B cell (primary cell): ENCODE measurements around the gene SPAG5. TPM values are rescaled to one million over a fixed set of nuclear protein-coding genes. Genes with fewer than 3 reads are reported as not detected.

Experiments
- ATAC-seq: fragments of 200-7000 bp; cut with Tn5 transposase; one replicate; pipeline ENCODE4 v1.10.0; 2021; ENCODE audit warnings: low read depth, mild to moderate bottlenecking, moderate number of reproducible peaks, moderate library complexity
- CTCF ChIA-PET: fragments of 350-600 bp; sonication (Branson Sonifier 250); formaldehyde crosslinking; loops from one replicate; lab custom pipeline; 2021; ENCODE audit warnings: antibody characterized with exemption, inconsistent platforms; lab: Charles Lee
- POLR2A ChIA-PET: fragments of 350-600 bp; sonication (Branson Sonifier 250); formaldehyde crosslinking; loops from one replicate; lab custom pipeline; 2021; ENCODE audit warnings: antibody characterized with exemption; lab: Charles Lee
- DNase-seq: peaks from one replicate; pipeline ENCODE4 v3.0.0; 2013
- H2AFZ ChIP-seq: 2 replicates; pipeline ENCODE4 v1.6.1; 2012; ENCODE audit warnings: mild to moderate bottlenecking, low read depth, low read length; ENCODE audit not compliant: insufficient read depth, poor library complexity, severe bottlenecking
- H3K27ac ChIP-seq, 2 donors: 1 replicate in 1 of 2; 2 replicates in 1 of 2; pipeline ENCODE4 v1.5.1; 2012 to 2013; ENCODE audit warnings: low read length in 2 of 2, mild to moderate bottlenecking in 2 of 2, moderate library complexity in 1 of 2
- H3K27me3 ChIP-seq, 4 experiments: fragments of 200-600 bp in 1 of 4; sonication (generic) in 1 of 4; replicated peaks in 1 of 4; 1 replicate in 2 of 4; 2 replicates in 2 of 4; pipeline versions ENCODE4 v1.6.1 to v1.7.0; 2013 to 2016; ENCODE audit warnings: low read length in 3 of 4, mild to moderate bottlenecking in 2 of 4, mixed read lengths in 1 of 4, moderate library complexity in 1 of 4; ENCODE audit not compliant: insufficient read depth in 4 of 4, control insufficient read depth in 3 of 4; ENCODE audit errors: control extremely low read depth in 1 of 4
- H3K36me3 ChIP-seq, 2 experiments: replicated peaks in 1 of 2; 1 replicate in 1 of 2; 2 replicates in 1 of 2; pipeline versions ENCODE4 v1.6.1 to v1.7.1; 2013; ENCODE audit warnings: low read length in 1 of 2; ENCODE audit not compliant: insufficient read depth in 2 of 2, control insufficient read depth in 1 of 2; ENCODE audit errors: control extremely low read depth in 1 of 2, extremely low read depth in 1 of 2
- H3K4me1 ChIP-seq, 2 donors: fragments of 200-600 bp in 1 of 2; sonication (generic) in 1 of 2; 1 replicate in 1 of 2; 2 replicates in 1 of 2; pipeline versions ENCODE4 v1.5.1 to v1.6.1; 2013 to 2017; ENCODE audit warnings: low read length in 2 of 2; ENCODE audit not compliant: control insufficient read depth in 2 of 2, insufficient read depth in 2 of 2
- H3K4me2 ChIP-seq: replicated peaks from 2 replicates; pipeline ENCODE3; 2012; ENCODE audit warnings: mild to moderate bottlenecking, low read depth, low read length; ENCODE audit not compliant: poor library complexity, severe bottlenecking
- H3K4me3 ChIP-seq, 5 experiments: fragments of 200-600 bp in 1 of 5; sonication (generic) in 1 of 5; 1 replicate in 3 of 5; 2 replicates in 2 of 5; pipeline versions ENCODE4 v1.5.1 to v1.7.0; 2011 to 2016; ENCODE audit warnings: low read length in 4 of 5, mild to moderate bottlenecking in 4 of 5, low read depth in 2 of 5, control low read depth in 1 of 5, moderate library complexity in 1 of 5; ENCODE audit not compliant: insufficient read depth in 1 of 5; ENCODE audit errors: control extremely low read depth in 1 of 5, extremely low read depth in 1 of 5
- H3K79me2 ChIP-seq: fragments of 200-600 bp; sonication (generic); one replicate; pipeline ENCODE4 v1.6.0; 2016; ENCODE audit warnings: low read length; ENCODE audit not compliant: control insufficient read depth, insufficient read depth
- H3K9ac ChIP-seq: fragments of 200-600 bp; sonication (generic); 2 replicates; pipeline ENCODE4 v1.6.1; 2017; ENCODE audit warnings: mild to moderate bottlenecking, low read length, moderate library complexity
- H3K9me3 ChIP-seq, 3 donors: one replicate each; pipeline versions ENCODE4 v1.6.1 to v1.7.1; 2013; ENCODE audit warnings: low read length in 2 of 3; ENCODE audit not compliant: control insufficient read depth in 2 of 3, insufficient read depth in 1 of 3; ENCODE audit errors: control extremely low read depth in 1 of 3
- H4K20me1 ChIP-seq: 2 replicates; pipeline ENCODE4 v1.6.0; 2012; ENCODE audit warnings: mild to moderate bottlenecking, low read length; ENCODE audit not compliant: insufficient read depth, control insufficient read depth, poor library complexity, severe bottlenecking
- H3K27ac Mint-ChIP-seq: one replicate; pipeline ENCODE4 v1.8.0; 2021; ENCODE audit warnings: mixed read lengths
- H3K27me3 Mint-ChIP-seq: one replicate; pipeline ENCODE4 v1.8.0; 2021; ENCODE audit warnings: mixed read lengths
- H3K4me1 Mint-ChIP-seq: one replicate; pipeline ENCODE4 v1.8.0; 2021; ENCODE audit warnings: mixed read lengths
- H3K4me3 Mint-ChIP-seq: one replicate; pipeline ENCODE4 v1.8.0; 2021; ENCODE audit warnings: mixed read lengths
- H3K9me3 Mint-ChIP-seq: one replicate; pipeline ENCODE4 v1.8.0; 2022; ENCODE audit warnings: mixed read lengths; ENCODE audit not compliant: insufficient read depth
- EZH2 ChIP-seq: IDR thresholded peaks from 2 replicates; pipeline ENCODE4 v1.6.1; 2012; ENCODE audit warnings: borderline replicate concordance, low read depth, mild to moderate bottlenecking, moderate library complexity, low read length; ENCODE audit not compliant: insufficient read depth, poor library complexity, severe bottlenecking
- WGBS: methylation state at CpG from one replicate; pipeline ENCODE4 v1.1.5; 2013; ENCODE audit warnings: missing lambda C conversion rate; ENCODE audit not compliant: insufficient coverage; 5-methylcytosine and 5-hydroxymethylcytosine counted together
- intact Hi-C: fragments of 100-400 bp; cut with micrococcal nuclease; formaldehyde crosslinking; loops from one replicate; pipeline ENCODE4 v1.10.0; 2022
- polyA plus RNA-seq: library from polyadenylated mRNA; depleted of rRNA; stranded (reverse); fragments of >200 nt; gene quantifications from 2 replicates; pipeline ENCODE4 v1.2.3, GENCODE V29; 2012
- total RNA-seq, 2 donors: library from RNA; stranded (reverse); fragments of 120-200 nt in 1 of 2; gene quantifications; 1 replicate in 1 of 2; 2 replicates in 1 of 2; pipeline versions ENCODE4 v1.2.3 to v1.2.4, GENCODE V29; 2013 to 2022
- TF ChIP-seq, protein P1 (sequence below): fragments of 200-600 bp; IDR thresholded peaks from one replicate; pipeline ENCODE4 v1.8.0; 2022; ENCODE audit warnings: antibody characterized with exemption, mild to moderate bottlenecking

Gene SPAG5
- total and polyA plus RNA-seq, 2 donors (not counting 1 experiment from before 2014, with no cell fraction given): 4.7 to 8.0 TPM

DNA sequence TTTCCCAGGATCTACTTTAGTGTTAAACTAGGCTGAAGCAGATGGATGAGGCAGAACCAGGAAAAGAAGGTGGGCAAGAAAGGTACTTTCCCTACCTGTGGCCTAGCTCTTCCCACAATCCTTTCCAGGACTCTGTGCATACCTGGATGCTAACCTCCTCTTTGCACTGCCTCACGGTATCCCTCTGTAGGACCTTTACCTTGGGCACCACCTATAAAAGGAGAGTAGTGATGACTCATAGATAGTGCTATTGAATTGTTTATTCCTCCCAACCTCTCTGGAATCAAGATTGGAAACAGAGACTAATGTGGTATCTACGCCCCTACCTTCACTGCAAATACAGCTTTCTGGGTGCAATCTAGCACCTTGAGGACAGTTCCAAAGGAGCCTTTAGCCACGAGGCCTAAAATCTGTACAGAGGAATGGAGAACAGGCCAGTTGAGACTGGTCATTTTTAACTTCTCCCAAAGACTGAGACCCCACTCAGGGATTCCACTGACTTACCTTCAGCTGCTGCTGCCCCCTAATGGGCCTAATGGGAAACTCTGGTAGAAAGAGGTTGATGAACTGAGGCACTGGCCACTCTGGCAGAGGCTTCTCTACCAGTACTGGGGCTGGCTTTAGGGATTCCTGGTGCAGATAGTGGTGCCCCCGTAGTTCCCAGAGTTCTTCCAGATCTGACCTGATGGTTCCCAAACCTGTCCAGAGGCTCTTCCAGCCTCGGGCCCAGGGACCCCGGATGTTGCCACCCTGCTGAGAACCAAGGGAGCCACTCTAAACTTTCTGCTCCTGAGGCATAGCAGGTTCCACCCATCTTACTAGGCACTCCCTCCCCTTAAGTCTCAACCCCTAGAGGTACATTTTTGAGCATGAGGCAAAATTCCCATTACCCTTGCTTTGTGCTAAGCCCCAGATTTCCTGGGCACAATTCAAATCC is 14.4 kb upstream of the SPAG5 start:
- H3K27me3 Mint-ChIP-seq: no peaks in the 10 kb centered on the region
- intact Hi-C loops: no loop called here
- peaks cover 6 to 61% of the 10 kb centered on the region in 2 experiments for H3K36me3 ChIP-seq
- H3K4me1 ChIP-seq: peaks cover 22 to 33% of the 10 kb centered on the region in 2 donors
- no peaks in the 10 kb centered on the region for H3K27me3 ChIP-seq
- no peaks in the 10 kb centered on the region for H3K9me3 ChIP-seq
- H4K20me1 ChIP-seq: no peaks in the 10 kb centered on the region
- no peak overlapping the region for H3K9ac ChIP-seq
- 78% methylated on average over 4 of the region's 6 CpGs for WGBS
- H3K4me1 Mint-ChIP-seq: peaks cover 38% of the 10 kb centered on the region
- DNase-seq (peak; percentile 63), ATAC-seq (peak; percentile 64)
- H3K27ac Mint-ChIP-seq: peak overlapping the region; percentile 32
- ChIA-PET CTCF (interaction anchor here (0.6 to 15.2 kb wide), 23 partner anchors 11 to 177 kb away, joined by 3 to 220 read pairs (median 4); partner anchors contain the start of gene UNC119), POLR2A (interaction anchor here (0.5 to 1.0 kb wide), 2 partner anchors 14 to 60 kb away, joined by 3 to 16 read pairs; no protein-coding TSS in a partner anchor)
- no peak overlapping the region for H2AFZ ChIP-seq
- H3K9me3 Mint-ChIP-seq: no peaks in the 10 kb centered on the region
- no peak overlapping the region for H3K4me3 Mint-ChIP-seq
- H3K4me3 ChIP-seq: no peak overlapping the region
- TF ChIP-seq, protein P1, sequence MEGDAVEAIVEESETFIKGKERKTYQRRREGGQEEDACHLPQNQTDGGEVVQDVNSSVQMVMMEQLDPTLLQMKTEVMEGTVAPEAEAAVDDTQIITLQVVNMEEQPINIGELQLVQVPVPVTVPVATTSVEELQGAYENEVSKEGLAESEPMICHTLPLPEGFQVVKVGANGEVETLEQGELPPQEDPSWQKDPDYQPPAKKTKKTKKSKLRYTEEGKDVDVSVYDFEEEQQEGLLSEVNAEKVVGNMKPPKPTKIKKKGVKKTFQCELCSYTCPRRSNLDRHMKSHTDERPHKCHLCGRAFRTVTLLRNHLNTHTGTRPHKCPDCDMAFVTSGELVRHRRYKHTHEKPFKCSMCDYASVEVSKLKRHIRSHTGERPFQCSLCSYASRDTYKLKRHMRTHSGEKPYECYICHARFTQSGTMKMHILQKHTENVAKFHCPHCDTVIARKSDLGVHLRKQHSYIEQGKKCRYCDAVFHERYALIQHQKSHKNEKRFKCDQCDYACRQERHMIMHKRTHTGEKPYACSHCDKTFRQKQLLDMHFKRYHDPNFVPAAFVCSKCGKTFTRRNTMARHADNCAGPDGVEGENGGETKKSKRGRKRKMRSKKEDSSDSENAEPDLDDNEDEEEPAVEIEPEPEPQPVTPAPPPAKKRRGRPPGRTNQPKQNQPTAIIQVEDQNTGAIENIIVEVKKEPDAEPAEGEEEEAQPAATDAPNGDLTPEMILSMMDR: peak; percentile 82
- TF ChIP-seq EZH2: no peak
- peak overlapping the region; percentile 16 for H3K4me2 ChIP-seq
- H3K27ac ChIP-seq: peak overlapping the region in 1 of 2 donors; percentile 46
- H3K79me2 ChIP-seq: no peaks in the 10 kb centered on the region
